HG02981 (cell line): ENCODE results near the gene DNAJC18.
"Not testable (repeated sequence)": the region's sequence is repeated elsewhere in the genome, so short reads cannot be mapped to it uniquely, and the experiment has no call there.

ENCODE experiments used
- ATAC-seq: cut with Tn5 transposase; IDR thresholded peaks from one replicate; pipeline ENCODE4 v1.9.1; 2021; ENCODE audit warnings: mild to moderate bottlenecking, moderate library complexity; ENCODE audit not compliant: unreplicated experiment

DNAJC18 gene

GRCh38 chr5:139431706-139432105 is 7.6 kb downstream of the DNAJC18 start:
- ATAC-seq = no peak

- ATAC-seq = no peak
Observed at GRCh38 chr5:139430015-139430414, 9.3 kb downstream of the DNAJC18 start.

- no peak for ATAC-seq
Observed at GRCh38 chr5:139426203-139426885, 13.0 kb downstream of the DNAJC18 start.

GRCh38 chr5:139425497-139425896 is 13.8 kb downstream of the DNAJC18 start:
- ATAC-seq = no peak

DNA sequence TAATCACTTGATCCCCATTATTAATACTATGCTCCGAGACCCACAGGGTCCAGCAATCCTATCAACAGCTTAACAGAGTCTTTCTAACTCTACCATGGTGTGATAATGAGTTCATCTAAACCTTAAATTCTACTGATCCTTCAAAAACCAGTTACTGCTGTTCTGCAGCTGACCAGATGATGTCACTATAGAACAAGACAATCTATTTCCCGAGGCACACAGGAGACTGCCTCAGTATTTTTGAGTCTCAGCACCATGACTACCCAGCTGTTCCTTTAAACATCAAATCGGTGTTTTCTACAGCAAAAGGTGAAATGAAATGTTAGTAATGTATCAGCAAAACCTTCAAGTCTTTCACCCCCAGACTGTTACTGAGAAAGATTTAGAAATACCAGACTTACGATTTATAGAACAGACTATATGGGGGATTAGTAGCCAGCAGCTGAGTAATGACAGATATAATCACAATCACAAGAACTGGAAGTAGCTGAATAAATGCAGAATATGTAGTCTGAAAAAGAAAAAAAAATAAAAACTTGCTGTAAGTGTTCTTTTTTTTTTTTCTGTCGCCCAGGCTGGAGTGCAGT is 16.9 kb downstream of the DNAJC18 start:
- no peak for ATAC-seq

DNA sequence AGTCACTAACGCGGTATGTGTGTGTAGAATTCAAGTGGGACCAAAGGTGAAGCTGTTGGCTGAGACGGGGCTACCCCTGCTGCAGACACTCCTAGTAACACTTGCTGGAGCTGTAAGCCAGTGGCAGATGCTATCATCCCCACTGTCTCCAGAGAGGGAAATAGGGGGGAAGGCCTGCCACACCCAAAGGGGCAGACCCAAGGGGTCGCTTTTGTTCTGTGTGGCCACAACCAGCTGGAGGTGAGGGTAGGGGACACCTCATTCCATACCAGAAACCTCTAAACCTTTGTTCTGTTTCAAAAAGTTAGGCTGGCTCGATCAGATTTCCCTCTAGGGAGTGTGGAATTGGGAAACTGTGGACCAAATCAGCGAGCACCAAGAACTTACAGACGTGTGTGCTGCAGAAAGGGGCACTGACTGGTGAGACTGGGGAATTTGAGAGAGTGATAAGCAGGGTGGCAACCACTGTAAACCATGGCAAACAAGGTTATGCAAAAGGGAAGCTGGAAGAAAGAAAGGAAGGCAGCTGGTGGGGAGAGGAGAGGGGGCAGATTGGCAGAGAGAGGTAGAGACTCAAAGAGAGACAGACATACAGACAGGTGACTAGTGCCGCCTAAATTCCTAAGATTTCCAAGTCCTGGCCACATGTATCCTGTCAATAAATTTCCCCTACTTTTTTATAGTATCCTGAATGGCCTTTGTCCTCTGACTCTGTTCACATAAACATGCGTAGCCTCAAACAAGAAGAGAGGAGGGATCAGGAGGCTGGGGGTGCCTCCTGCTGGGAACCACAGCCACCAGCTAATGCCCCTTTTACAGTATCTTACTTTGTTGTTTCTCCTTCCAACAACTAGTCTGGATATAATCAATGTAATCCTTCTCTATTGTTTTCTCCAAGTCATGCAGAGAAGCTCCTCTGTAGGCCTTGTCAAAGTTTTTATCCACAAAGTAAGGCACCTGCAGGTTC is 19.8 kb downstream of the DNAJC18 start:
- ATAC-seq = no peak

- no peak for ATAC-seq
Observed at GRCh38 chr5:139418793-139419192, 20.5 kb downstream of the DNAJC18 start.

DNA sequence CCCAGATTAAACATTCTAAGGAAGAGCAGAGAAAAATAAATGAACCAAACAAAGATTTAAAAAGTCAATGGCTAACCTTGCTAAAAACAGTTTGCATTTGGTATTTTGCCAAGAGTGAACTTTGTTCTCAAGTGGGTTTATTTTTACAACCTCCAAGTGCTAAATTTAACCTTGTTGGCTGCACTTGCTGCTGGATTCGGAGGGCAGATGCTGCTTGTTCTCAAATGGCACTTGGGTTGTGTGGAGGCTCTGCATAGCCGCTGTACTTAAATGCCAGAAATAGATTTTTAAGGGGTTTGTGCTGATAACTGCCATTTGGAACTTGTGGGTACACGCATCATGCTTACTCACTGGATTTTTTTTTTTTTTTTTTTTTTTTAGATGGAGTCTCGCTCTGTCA is 22.1 kb downstream of the DNAJC18 start:
- ATAC-seq = no peak

DNA sequence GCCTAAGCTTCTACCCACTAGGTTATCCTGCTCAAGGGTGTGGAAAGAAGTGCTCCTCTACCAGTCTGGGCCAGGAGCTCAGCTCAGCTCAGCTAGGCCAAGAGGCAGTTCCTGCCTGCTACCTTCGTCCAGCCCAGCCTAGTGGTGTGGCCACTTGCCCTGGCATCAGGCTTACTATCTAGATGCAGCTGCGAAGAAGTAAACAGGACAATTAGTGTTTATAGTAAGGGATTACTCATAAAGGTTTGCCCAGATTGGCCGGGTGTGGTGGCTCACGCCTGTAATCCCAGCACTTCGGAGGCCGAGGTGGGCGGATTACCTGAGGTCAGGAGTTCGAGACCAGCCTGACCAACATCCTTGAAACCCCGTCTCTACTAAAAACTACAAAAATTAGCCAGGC is 22.7 kb downstream of the DNAJC18 start:
- ATAC-seq = no peak

- no peak for ATAC-seq
Observed at GRCh38 chr5:139415869-139416268, 23.5 kb downstream of the DNAJC18 start.

DNA sequence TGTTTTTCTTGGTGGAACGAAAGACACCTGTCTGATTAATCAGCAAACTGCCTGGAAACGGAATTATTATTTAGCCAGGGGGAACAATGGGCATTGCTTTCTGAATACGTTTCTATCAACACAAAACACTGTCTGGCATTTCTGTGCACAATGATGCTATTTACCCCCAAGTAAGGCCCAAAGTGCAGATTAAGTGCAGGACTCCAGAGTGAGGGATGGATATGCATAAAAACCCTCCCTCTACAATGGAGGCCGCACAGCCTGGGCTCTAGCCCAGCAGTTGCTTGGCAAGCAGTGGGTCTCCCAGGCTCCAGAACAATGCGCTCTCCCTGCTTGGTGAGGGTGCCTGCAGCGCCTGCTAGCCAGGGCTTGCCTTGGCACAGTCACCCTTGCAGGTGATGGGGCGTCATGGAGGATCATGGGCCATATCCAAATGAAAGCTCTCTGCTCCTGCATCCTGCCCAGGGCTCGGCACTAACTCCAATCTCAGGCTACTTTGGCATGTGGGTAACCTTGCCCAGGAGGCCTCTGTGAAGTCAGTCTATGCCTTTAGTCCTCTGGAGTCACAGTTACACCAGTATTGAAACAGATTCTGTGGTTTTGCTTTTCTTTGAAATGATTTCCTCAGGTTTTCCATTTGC is 24.0 kb downstream of the DNAJC18 start:
- no peak for ATAC-seq

- ATAC-seq = no peak
Observed at GRCh38 chr5:139414581-139415130, 24.7 kb downstream of the DNAJC18 start.

GRCh38 chr5:139413963-139414362 is 25.4 kb downstream of the DNAJC18 start:
- no peak for ATAC-seq

DNA sequence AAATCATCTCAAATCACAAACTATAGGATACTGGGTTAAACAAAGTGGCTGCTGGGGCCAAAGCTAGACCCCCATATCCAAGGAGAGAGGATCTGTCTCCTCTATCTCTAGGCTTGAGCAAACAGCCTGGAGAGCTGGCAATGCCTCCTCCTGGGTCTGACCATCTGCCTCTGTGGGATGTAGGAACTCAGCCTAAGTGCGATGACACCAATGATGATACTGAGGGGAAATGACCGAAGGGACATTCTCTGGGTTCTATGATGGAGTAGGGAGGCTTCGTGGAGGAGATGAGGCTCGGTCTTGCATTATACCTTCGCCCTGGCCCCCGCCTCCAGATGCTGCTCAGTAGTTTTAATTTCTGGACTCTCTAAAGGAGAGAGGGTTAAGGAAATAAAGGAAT is 26.2 kb downstream of the DNAJC18 start:
- ATAC-seq = no peak

- no peak for ATAC-seq
Observed at GRCh38 chr5:139410993-139411828, 28.1 kb downstream of the DNAJC18 start.

DNA sequence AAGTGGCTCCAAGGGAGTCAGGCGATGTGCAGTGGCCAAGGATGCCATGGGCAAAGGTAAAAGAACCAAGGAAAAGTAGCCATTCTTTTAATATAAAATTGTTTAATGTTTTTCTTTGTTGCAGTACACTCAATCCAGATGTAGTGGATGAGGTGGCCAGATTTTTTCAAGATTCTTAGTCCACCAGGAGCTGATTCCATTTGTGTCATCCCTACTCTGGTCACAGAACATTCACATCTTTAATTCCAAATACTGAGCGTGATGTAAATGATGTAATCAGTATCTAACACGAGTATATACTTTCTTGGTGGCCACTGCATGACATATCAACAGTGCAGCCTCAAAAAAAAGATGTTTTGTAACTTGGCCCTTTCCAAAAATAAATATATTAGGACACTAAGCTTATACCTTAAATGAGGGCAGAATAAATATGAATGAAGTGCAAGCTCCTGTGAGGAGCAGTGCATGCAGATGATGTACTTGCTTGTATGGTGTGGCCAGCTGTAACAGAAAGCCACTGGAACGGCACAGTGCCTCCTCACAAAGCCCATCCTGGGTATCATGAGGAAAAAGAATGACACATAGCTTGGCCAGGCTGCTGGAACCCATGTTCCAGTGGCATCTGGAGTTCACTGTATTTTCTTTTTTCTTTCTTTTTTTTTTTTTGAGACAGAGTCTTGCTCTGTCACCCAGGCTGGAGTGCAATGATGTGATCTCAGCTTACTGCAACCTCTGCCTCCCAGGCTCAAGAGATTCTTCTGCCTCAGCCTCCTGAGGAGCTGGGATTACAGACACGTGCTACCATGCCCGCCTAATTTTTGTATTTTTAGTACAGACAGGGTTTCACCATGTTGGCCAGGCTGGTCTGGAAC is 29.0 kb downstream of the DNAJC18 start:
- no peak for ATAC-seq

- ATAC-seq = not testable (repeated sequence)
Observed at GRCh38 chr5:139409116-139409515, 30.2 kb downstream of the DNAJC18 start.

GRCh38 chr5:139408191-139408590 is 31.1 kb downstream of the DNAJC18 start:
- no peak for ATAC-seq

DNA sequence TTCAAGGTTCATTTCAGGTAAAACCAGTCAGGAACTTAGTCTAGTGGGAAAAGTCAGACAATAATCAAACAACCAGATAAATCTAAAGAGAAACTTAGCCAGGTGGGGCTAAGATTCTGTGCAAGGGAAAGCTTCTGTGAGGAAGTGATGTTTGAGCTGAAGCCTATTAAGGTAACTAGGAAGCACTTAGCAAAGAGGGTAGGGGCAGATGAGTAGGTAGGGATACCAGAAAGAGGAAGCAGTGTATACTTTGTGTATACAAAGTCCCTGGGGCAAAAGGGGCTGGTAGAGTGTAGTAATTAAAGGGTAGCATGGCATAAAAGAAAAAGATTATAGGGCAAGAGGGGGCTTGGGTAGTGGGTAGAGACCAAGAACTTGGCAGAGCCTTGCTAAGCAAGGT is 31.8 kb downstream of the DNAJC18 start:
- ATAC-seq = no peak
